OCI-LY7 (cell line): ENCODE results near the gene TLE1. TPM values are rescaled to one million over a fixed set of nuclear protein-coding genes. Genes with fewer than 3 reads are reported as not detected.

ENCODE experiments used
- BruUV-seq: library from RNA; stranded (reverse); fragments of 400-500 nt; replicated peaks from 2 replicates; lab custom pipeline; 2021; lab: Mats Ljungman, UMichigan
- CTCF ChIA-PET: fragments of 300-600 bp; sonication (Branson Sonifier 250); formaldehyde crosslinking; loops from one replicate; lab custom pipeline; 2022; ENCODE audit warnings: antibody characterized with exemption; ENCODE audit not compliant: unreplicated experiment; lab: Charles Lee
- POLR2A ChIA-PET: fragments of 300-600 bp; sonication (Branson Sonifier 250); formaldehyde crosslinking; loops from one replicate; lab custom pipeline; 2022; ENCODE audit warnings: antibody characterized with exemption; lab: Charles Lee
- DNase-seq: peaks from one replicate; pipeline ENCODE4 v3.0.0-alpha.2; 2015; ENCODE audit warnings: low spot score
- H2AFZ ChIP-seq: fragments of 200-600 bp; sonication (generic), shearing (Covaris generic); 2 replicates; pipeline ENCODE4 v1.6.1; 2014; ENCODE audit warnings: mild to moderate bottlenecking, antibody characterized with exemption, low read length, moderate library complexity
- H3K27ac ChIP-seq: fragments of 200-600 bp; sonication (generic); 2 replicates; pipeline ENCODE4 v1.5.1; 2014; ENCODE audit warnings: mixed run types, low read depth, mild to moderate bottlenecking, moderate library complexity, low read length, inconsistent platforms; ENCODE audit not compliant: poor library complexity, severe bottlenecking
- H3K36me3 ChIP-seq: fragments of 200-600 bp; sonication (generic); 2 replicates; pipeline ENCODE4 v1.6.1; 2014; ENCODE audit warnings: mild to moderate bottlenecking, antibody characterized with exemption, low read length, moderate library complexity, mixed read lengths; ENCODE audit not compliant: insufficient read depth
- H3K4me1 ChIP-seq: fragments of 200-600 bp; sonication (generic); 2 replicates; pipeline ENCODE4 v1.5.1; 2014; ENCODE audit warnings: mild to moderate bottlenecking, low read length; ENCODE audit not compliant: insufficient read depth, poor library complexity, severe bottlenecking
- H3K4me2 ChIP-seq: fragments of 200-600 bp; sonication (generic); 2 replicates; pipeline ENCODE4 v1.6.1; 2014; ENCODE audit warnings: mild to moderate bottlenecking, low read length
- H3K4me3 ChIP-seq: fragments of 200-600 bp; sonication (generic); 2 replicates; pipeline ENCODE4 v1.5.1; 2014; ENCODE audit warnings: mild to moderate bottlenecking, low read depth, low read length; ENCODE audit not compliant: poor library complexity, severe bottlenecking
- H3K79me2 ChIP-seq: fragments of 200-600 bp; sonication (generic); 2 replicates; pipeline ENCODE4 v1.6.1; 2016; ENCODE audit warnings: low read depth, mild to moderate bottlenecking, low read length, moderate library complexity, mixed read lengths; ENCODE audit not compliant: insufficient read depth
- H3K9me2 ChIP-seq: fragments of 200-600 bp; sonication (generic); 2 replicates; pipeline ENCODE4 v1.6.1; 2016; ENCODE audit warnings: mild to moderate bottlenecking, low read length, mixed read lengths; ENCODE audit not compliant: insufficient read depth
- H3K9me3 ChIP-seq: fragments of 200-600 bp; sonication (generic); 2 replicates; pipeline ENCODE4 v1.6.1; 2014; ENCODE audit warnings: mild to moderate bottlenecking, mixed run types, low read length, mixed read lengths
- H4K20me1 ChIP-seq: fragments of 200-600 bp; sonication (generic); 2 replicates; pipeline ENCODE4 v1.6.1; 2014; ENCODE audit warnings: mild to moderate bottlenecking, antibody characterized with exemption, low read length, moderate library complexity, mixed read lengths; ENCODE audit not compliant: insufficient read depth
- EZH2phosphoT487 ChIP-seq: fragments of 200-600 bp; sonication (generic); IDR thresholded peaks from 2 replicates; pipeline ENCODE4 v1.6.1; 2018; ENCODE audit warnings: low read depth, borderline replicate concordance, mild to moderate bottlenecking, mixed run types, antibody characterized with exemption, low read length, moderate library complexity, mixed read lengths
- intact Hi-C: fragments of 100-400 bp; cut with micrococcal nuclease; formaldehyde crosslinking; loops from one replicate; pipeline ENCODE4 v1.10.0; 2022; ENCODE audit not compliant: unreplicated experiment
- total RNA-seq, 2 experiments: library from RNA; depleted of rRNA in 1 of 2; stranded (reverse); fragments of >200 nt in 1 of 2; shearing (Covaris generic) in 1 of 2; gene quantifications; 2 replicates each; pipeline ENCODE4 v1.2.3, GENCODE V29; 2014 to 2022
- TF ChIP-seq, protein P1 (sequence below): fragments of 200-600 bp; sonication (generic); conservative IDR thresholded peaks from 2 replicates; pipeline ENCODE4 v1.5.1; 2014; ENCODE audit warnings: mild to moderate bottlenecking, antibody characterized with exemption, low read length, moderate library complexity, mixed read lengths

The TLE1 gene
- total RNA-seq, 2 experiments from 2014 or later, result 0.13 TPM; not detected in 1

- Histone ChIP-seq H3K79me2 (no peaks in the 10 kb centered on the region), H3K9me3 (no peaks in the 10 kb centered on the region), H2AFZ (no peak overlapping the region), H3K27ac (no peak overlapping the region), H4K20me1 (no peaks in the 10 kb centered on the region), H3K4me2 (no peak overlapping the region), H3K9me2 (no peaks in the 10 kb centered on the region), H3K36me3 (no peaks in the 10 kb centered on the region), H3K4me3 (no peak overlapping the region), H3K4me1 (no peaks in the 10 kb centered on the region)
- DNase-seq, result no peak
- intact Hi-C loops, result no loop called here
- BruUV-seq, result no TSS peak
- POLR2A ChIA-PET, result no interaction called here
- TF ChIP-seq, protein P1, sequence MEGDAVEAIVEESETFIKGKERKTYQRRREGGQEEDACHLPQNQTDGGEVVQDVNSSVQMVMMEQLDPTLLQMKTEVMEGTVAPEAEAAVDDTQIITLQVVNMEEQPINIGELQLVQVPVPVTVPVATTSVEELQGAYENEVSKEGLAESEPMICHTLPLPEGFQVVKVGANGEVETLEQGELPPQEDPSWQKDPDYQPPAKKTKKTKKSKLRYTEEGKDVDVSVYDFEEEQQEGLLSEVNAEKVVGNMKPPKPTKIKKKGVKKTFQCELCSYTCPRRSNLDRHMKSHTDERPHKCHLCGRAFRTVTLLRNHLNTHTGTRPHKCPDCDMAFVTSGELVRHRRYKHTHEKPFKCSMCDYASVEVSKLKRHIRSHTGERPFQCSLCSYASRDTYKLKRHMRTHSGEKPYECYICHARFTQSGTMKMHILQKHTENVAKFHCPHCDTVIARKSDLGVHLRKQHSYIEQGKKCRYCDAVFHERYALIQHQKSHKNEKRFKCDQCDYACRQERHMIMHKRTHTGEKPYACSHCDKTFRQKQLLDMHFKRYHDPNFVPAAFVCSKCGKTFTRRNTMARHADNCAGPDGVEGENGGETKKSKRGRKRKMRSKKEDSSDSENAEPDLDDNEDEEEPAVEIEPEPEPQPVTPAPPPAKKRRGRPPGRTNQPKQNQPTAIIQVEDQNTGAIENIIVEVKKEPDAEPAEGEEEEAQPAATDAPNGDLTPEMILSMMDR, result no peak
- TF ChIP-seq EZH2phosphoT487, result no peak
- CTCF ChIA-PET, result no interaction called here
These were observed 30.6 kb upstream of the TLE1 start for GRCh38 chr9:81719972-81720371.

DNA sequence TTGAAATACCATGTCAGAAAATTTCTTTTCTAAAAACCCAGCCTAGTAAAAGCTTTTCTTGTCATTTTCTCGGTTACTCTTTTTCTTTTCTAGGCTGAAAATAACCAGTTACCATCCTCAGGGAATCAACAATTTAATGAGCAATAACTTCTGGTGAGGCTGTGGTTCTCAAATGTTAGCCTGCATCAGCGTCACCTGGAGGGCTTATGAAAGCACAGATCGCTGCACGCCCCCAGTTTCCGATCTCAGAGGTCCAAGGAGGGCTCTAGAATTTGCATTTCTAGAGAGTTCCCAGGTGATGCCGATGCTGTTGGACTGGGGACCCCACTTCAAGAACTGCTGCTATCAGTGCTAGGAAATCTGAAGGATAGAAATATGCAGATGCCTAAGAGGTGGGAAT, 28.9 kb upstream of the TLE1 start:
- Histone ChIP-seq H3K4me2 (no peak overlapping the region), H3K79me2 (no peaks in the 10 kb centered on the region), H2AFZ (no peak overlapping the region), H4K20me1 (no peaks in the 10 kb centered on the region), H3K36me3 (no peaks in the 10 kb centered on the region), H3K9me3 (no peaks in the 10 kb centered on the region), H3K9me2 (no peaks in the 10 kb centered on the region), H3K27ac (no peak overlapping the region), H3K4me3 (no peak overlapping the region), H3K4me1 (no peaks in the 10 kb centered on the region)
- CTCF ChIA-PET, result no interaction called here
- intact Hi-C loops, result no loop called here
- POLR2A ChIA-PET, result no interaction called here
- BruUV-seq, result no TSS peak
- no peak for DNase-seq
- no peak for TF ChIP-seq EZH2phosphoT487
- TF ChIP-seq, protein P1, result no peak

DNA sequence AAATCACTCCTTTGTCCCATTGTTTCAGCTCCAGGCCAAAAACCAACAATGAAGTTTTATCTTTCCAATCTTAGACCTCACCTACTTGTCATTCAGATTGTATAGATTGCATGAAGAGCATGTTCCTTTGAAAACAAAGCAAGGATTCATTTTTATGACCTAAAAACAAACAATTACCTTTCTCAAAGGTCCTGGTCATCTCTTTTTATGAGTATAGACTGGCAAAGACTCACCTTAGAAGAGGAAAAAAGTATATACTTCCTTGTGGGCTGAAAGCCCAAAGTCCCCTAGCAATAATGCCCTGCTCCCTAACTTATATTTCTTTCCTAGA, 28.4 kb upstream of the TLE1 start:
- no TSS peak for BruUV-seq

More for the DNA sequence above, 28.4 kb upstream of the TLE1 start:
- DNase-seq, result no peak
- TF ChIP-seq EZH2phosphoT487, result no peak
- TF ChIP-seq, protein P1, result no peak
- Histone ChIP-seq H3K4me2 (no peak overlapping the region), H3K79me2 (no peaks in the 10 kb centered on the region), H3K36me3 (no peaks in the 10 kb centered on the region), H3K9me3 (no peaks in the 10 kb centered on the region), H3K9me2 (no peaks in the 10 kb centered on the region), H4K20me1 (no peaks in the 10 kb centered on the region), H2AFZ (no peak overlapping the region), H3K27ac (no peak overlapping the region), H3K4me1 (no peaks in the 10 kb centered on the region), H3K4me3 (no peak overlapping the region)
- ChIA-PET POLR2A (interaction anchor here (0.7 kb wide), 1 partner anchor 16 kb away, joined by 4 read pairs; no protein-coding TSS in a partner anchor), CTCF (no interaction called here)
- intact Hi-C loops, result no loop called here
